ENCODE measurements around the gene CCDC106. TPM values are rescaled to one million over a fixed set of nuclear protein-coding genes. Genes with fewer than 3 reads are reported as not detected.

The CCDC106 gene
- total RNA-seq, 2 experiments from 2014 or later: 12.1 to 13.4 TPM

DNA sequence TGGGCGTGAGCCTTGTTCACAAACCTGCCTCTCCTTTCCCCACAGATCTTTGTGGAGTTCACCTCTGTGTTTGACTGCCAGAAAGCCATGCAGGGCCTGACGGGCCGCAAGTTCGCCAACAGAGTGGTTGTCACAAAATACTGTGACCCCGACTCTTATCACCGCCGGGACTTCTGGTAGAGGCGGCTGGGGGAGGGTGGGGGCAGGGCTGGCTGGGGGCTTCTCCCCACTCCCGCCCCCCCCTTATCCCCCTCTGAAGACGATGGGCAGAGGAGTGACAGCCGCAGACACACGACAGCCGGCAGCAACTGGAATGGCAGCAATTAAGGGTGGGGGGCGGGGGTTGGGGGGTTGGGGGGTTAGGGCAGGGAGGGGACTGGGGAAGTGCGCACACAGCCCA, 25.9 kb downstream of the CCDC106 start:
- Mint-ChIP-seq H3K4me3 (no peak overlapping the region), H3K27ac (peak overlapping the region; percentile 62), H3K36me3 (peaks cover 10% of the 10 kb centered on the region), H3K27me3 (no peaks in the 10 kb centered on the region), H3K4me1 (peaks cover 33% of the 10 kb centered on the region), H3K9me3 (no peaks in the 10 kb centered on the region)
- DNase-seq (no peak), ATAC-seq (ENCODE audit: low read depth) (no peak)
- POLR2A ChIA-PET: interaction anchor here (0.5 kb wide), 1 partner anchor 54 kb away, joined by 3 read pairs; no protein-coding TSS in a partner anchor

DNA sequence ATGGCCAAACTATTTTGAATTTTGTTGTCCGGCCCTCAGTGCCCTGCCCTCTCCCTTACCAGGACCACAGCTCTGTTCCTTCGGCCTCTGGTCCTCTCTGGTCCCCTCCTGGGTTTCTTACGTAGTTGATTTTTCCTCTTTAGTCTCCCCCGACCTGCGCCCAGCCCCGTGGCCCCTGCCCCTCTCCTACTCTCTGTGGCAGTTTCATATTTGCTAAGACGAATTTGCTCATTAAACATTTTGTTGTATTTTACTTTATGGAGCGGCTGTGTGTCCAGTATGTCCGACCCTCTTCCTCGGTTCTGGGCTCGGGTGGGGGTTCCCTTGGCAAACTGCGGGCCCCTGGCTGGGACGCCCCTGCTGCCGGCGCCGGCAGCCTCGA, 26.4 kb downstream of the CCDC106 start:
- H3K9me3 Mint-ChIP-seq: no peaks in the 10 kb centered on the region
- H3K36me3 Mint-ChIP-seq: peaks cover 10% of the 10 kb centered on the region
- H3K27ac Mint-ChIP-seq: peak overlapping the region; percentile 74
- H3K4me3 Mint-ChIP-seq: peak overlapping the region; percentile 62
- POLR2A ChIA-PET: no interaction called here
- DNase-seq (no peak), ATAC-seq (ENCODE audit: low read depth) (no peak)
- peaks cover 34% of the 10 kb centered on the region for H3K4me1 Mint-ChIP-seq
- H3K27me3 Mint-ChIP-seq: no peaks in the 10 kb centered on the region

DNA sequence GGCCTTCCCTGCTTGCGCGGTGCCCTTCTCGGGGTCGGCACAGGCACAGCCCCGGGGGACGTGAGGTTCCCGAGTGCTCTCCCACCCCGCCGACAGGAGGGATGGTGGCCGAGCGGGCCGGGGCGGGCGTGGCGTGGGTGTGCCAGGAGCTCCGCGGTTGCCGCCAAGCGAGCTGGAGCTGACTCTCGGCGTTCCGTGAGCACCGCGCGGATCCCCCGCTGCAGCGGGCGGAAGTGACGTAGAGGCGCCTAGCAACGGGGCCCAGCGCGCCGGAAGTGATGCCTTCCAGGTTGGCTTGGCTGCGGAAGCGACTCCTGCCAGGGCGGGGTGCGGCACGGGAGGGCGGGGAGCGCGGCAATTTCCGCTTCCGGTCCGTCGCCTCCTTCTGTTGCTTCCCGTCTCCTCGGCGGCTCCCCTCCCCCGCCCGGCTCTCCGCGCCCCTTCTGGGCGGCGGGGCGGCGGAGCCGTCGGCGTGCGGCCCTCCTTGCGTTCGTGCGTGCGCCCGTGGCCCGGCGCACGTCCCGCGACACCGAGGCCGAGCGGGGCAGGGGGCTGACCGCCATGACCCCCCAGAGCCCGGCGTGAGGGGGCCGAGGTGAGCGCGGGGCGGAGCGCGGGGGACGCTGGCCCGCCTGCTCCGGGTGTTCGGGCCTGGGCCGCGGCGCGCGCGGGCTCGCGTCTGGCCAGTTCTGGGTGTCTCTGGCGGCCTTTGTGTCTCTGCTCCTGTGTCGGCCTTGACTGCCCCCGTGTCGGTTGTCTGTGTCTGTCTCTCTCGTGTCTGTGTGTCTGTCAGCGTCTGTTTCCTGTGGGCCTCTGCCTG, 27.0 kb downstream of the CCDC106 start, which contains the start of gene EPN1:
EPN1 (plus strand) TSS at position 386 of the 820 bp plus-strand sequence. CDS start 3,402 bp downstream, outside the sequence.
- POLR2A ChIA-PET: no interaction called here

DNA sequence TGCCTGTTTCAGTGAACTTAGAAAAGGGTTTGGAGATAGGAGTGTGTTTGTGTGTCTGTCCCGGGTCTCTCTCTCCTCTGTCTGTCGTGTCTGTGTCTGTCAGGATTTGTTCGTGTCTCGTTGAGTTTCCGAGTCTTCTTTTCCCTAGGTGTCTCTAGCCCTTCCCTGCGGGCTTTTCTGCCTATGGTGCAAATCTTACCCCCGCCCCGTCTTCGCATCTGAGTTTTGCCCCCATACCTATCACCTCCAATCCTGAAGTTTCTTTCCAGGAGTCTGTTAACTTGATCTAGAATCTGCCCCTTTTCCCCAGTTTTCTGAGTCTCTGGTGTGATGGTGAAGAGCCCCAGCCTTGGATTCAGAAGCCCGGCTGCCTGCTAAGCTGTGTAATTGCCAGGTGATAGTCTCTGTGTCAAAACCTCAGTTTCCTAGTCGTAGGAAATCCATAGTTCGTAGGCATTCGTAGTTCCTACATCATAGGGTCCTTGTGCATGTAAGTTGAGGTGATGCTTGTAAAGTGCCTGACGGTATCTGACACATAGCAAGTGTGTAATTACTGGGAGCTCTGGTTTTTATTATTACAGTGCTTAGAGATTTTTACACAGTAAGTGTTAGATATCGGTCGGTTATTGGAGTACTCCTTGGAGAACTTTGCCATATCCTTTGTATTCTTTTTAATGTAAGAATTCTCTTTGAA, 27.8 kb downstream of the CCDC106 start:
- POLR2A ChIA-PET: no interaction called here
- ATAC-seq (ENCODE audit: low read depth): no peak
- Mint-ChIP-seq H3K4me3 (peak overlapping the region; percentile 99), H3K27me3 (no peaks in the 10 kb centered on the region), H3K27ac (peak overlapping the region; percentile 97), H3K9me3 (no peaks in the 10 kb centered on the region), H3K36me3 (peaks cover 13% of the 10 kb centered on the region), H3K4me1 (peaks cover 34% of the 10 kb centered on the region)
- DNase-seq: no peak

More for the DNA sequence above, 27.0 kb downstream of the CCDC106 start, which contains the start of gene EPN1:
- DNase-seq: peak; percentile 96
- Mint-ChIP-seq H3K4me1 (peaks cover 34% of the 10 kb centered on the region), H3K27ac (peak within 1 kb of the TSS; percentile 97), H3K4me3 (peak within 1 kb of the TSS; percentile 99), H3K9me3 (no peaks in the 10 kb centered on the region), H3K27me3 (no peaks in the 10 kb centered on the region), H3K36me3 (peaks cover 13% of the 10 kb centered on the region)
- peak; percentile 93 for ATAC-seq (ENCODE audit: low read depth)

DNA sequence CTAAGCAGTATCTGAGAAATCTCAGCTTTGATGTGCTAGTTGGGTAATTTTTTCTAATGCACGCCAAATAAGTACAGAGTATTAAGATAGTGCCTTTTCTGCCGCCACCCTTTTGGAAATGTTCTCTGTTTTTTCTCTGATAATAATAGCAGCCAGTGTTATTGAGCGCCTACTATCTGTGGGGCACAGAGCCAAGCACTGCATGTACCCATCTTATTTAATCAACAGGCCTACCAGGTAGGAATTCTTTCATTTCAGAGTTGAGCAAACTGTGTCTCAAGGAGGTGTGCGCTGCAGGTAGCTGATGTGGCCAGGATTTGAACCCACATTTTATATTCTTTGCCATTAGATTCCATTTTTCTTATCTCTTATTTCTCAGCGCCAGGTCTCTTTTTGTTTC, 28.4 kb downstream of the CCDC106 start:
- no peaks in the 10 kb centered on the region for H3K27me3 Mint-ChIP-seq
- no peaks in the 10 kb centered on the region for H3K9me3 Mint-ChIP-seq
- peak overlapping the region; percentile 99 for H3K4me3 Mint-ChIP-seq
- H3K36me3 Mint-ChIP-seq: peaks cover 10% of the 10 kb centered on the region
- H3K4me1 Mint-ChIP-seq: peaks cover 31% of the 10 kb centered on the region
- ATAC-seq (ENCODE audit: low read depth): no peak
- H3K27ac Mint-ChIP-seq: peak overlapping the region; percentile 15
- no peak for DNase-seq
- POLR2A ChIA-PET: no interaction called here

DNA sequence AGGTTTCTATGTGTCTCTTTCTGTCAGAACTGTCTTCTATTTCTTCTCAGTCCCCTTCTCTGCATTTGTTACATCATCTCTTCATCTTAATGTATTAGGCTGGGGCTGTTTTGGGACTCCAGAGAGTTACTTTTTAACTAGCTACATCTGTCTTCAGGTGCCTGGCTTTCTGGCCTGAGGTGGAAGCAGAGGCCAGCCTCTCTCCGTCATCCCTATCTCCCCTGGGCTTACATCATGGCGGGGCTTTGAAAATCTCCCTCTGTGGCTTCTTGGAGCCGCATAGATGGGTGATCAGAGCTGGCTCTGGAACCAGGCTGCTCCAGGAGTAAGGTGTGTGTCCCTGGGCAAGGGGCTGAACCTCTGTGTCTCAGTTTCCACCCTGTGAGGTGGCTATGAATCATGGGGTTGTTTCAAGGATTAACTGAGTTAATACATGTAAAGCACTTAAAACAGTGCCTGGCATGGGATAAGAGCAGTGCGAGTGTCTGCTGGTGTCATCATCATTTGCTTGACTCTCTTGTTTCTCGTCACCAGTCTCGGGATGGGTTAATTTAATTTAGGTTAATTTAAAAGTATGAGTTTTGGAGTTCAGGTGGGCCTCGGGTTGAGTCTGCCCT, 29.0 kb downstream of the CCDC106 start:
- ATAC-seq (ENCODE audit: low read depth): no peak
- peaks cover 10% of the 10 kb centered on the region for H3K36me3 Mint-ChIP-seq

DNA sequence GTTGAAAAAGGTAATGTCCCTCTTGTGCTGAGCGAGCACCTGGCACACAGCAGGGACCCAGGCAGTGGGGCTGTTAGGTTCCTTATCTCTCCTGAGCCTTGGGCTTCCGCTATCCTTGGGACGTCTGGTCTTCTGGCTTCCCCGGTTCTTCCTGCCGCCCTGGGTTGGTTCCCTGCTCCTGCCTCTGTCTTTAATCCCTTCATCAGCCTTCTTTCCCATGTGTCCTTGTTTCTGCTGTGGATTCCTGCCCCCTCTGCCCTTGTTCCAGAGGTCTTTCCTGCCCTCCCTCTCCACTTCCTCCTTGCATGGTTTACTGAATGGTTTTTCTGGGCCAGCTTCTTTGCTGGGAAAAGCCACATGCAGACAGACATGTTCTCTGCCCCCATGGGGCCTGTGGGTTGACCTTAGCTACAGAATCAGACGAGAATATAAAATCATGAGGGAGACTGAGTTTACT, 29.6 kb downstream of the CCDC106 start:
- Mint-ChIP-seq H3K27me3 (no peaks in the 10 kb centered on the region), H3K4me3 (peak overlapping the region; percentile 99), H3K27ac (peak overlapping the region; percentile 59), H3K36me3 (peaks cover 10% of the 10 kb centered on the region), H3K4me1 (peaks cover 31% of the 10 kb centered on the region), H3K9me3 (no peaks in the 10 kb centered on the region)
- POLR2A ChIA-PET: no interaction called here
- no peak for DNase-seq
- ATAC-seq (ENCODE audit: low read depth): no peak

More for the DNA sequence above, 29.0 kb downstream of the CCDC106 start:
- POLR2A ChIA-PET: no interaction called here
- Mint-ChIP-seq H3K4me3 (peak overlapping the region; percentile 99), H3K27ac (peak overlapping the region; percentile 15), H3K9me3 (no peaks in the 10 kb centered on the region), H3K27me3 (no peaks in the 10 kb centered on the region), H3K4me1 (peaks cover 31% of the 10 kb centered on the region)
- DNase-seq: no peak

DNA sequence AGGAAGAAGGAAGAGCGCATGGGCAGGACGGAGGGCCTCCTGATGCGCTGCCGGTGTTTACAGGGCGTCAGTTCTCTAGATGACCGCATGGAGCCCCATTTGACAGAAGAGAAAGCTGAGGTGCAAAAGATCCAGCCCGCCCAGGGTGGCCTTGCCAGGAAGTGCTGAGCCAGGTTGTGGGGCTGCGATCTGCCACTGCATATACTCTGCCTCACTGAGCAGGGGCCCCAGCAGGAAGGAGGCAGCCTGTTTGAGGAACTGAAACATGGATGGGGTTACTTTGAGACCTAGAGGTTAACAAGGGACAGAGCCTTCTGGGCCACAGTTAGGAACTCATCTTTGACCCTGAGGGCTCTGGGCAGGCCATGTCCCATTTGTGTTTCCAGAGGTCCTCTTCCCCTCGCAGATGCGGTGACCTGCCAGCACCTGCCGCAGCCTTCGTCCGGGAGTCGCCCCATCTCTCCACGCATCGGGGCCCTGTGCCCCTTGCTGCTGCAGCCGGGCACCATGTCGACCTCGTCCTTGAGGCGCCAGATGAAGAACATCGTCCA, 30.2 kb downstream of the CCDC106 start:
- ATAC-seq (ENCODE audit: low read depth): no peak

DNA sequence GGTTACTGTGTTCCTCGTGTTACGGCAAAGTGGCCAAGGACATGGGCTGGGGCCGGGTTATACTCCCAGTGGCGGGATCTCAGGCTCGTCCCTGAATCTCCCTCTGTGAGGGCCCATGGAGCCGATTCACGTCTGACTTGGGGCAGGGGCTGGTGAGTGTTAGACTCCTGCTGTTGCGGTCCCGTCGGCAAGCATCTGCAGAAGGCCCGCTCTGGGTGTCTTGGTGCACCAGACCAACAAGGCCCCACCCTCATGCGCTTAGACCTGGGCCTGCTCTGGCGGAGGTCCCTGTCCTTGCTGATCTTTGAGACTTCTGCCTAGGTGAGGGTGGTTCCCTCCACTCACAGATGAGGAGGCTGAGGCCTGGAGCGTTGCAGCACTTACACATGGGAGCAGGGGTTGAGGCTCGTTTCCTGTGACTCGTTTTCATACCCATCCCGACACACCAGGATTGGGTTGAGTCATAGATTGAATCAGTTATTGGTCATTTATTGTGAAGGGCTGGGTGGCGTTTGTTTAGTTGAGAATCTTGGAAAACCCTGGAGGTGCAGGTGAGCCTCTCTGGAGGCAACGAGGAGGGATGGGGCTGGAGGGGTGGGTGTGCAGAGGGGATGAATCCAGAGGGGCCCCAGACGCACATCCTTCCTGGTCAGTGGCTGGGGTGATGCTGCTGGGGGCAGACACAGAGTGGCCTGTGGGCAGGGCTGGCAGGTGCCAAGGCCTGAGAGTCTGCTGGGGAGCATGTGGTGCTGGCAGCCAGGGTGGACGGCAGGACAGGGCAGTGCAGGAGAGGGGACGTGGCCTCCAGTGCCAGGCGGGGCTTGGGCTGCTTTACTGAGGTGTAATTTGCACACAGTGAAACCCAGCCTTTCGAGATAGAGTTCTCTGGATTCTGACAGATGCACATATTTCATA, 31.6 kb downstream of the CCDC106 start:
- peaks cover 27% of the 10 kb centered on the region for H3K4me1 Mint-ChIP-seq
- no peak overlapping the region for H3K27ac Mint-ChIP-seq
- ATAC-seq (ENCODE audit: low read depth) (no peak), DNase-seq (no peak)
- H3K4me3 Mint-ChIP-seq: no peak overlapping the region
- no peaks in the 10 kb centered on the region for H3K9me3 Mint-ChIP-seq
- H3K36me3 Mint-ChIP-seq: peaks cover 10% of the 10 kb centered on the region
- POLR2A ChIA-PET: no interaction called here
- H3K27me3 Mint-ChIP-seq: no peaks in the 10 kb centered on the region

More for the DNA sequence above, 30.2 kb downstream of the CCDC106 start:
- Mint-ChIP-seq H3K27me3 (no peaks in the 10 kb centered on the region), H3K4me3 (peak overlapping the region; percentile 3), H3K9me3 (no peaks in the 10 kb centered on the region), H3K27ac (peak overlapping the region; percentile 59), H3K36me3 (peaks cover 10% of the 10 kb centered on the region), H3K4me1 (peaks cover 31% of the 10 kb centered on the region)
- no peak for DNase-seq
- POLR2A ChIA-PET: no interaction called here

DNA sequence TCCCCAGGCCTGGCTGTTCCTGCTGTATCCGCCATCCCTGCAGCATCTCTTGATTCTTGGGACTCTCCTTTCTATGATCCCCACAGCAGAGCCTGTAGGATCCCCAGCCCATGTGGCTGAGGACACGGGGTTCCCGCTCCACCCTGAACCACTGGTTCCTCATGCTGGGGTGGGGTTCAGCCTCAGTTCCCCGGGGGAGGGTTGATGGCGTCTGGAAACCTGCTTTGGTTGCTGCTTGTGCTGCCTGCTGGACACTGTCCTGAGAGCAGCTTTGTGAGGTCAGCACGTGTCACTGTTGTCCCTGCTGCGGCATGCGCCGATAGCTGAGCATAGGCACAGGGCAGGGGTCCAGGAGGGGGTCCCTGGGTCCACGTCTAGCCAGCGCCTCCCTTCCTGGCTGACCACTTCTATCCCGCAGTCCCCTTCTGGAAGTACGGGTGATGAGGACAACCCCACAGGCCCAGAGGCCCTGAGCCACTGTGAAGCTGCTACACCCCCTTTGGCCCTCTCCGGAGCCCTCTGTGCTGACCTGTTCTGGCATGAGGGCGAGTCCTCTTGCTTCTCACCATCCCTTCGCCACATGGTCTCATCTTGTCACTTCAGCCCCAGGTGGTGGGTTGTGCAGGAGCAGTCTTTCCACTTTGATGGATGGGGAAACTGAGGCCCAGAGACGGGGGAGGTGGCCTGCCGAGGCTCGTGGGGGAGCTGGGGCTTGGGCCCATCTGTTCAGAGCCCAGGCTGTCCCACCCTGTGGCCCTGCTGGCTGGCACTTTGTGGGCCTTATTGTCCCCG, 32.5 kb downstream of the CCDC106 start:
- POLR2A ChIA-PET: no interaction called here
- H3K4me1 Mint-ChIP-seq: peaks cover 26% of the 10 kb centered on the region
- H3K27me3 Mint-ChIP-seq: no peaks in the 10 kb centered on the region
- H3K36me3 Mint-ChIP-seq: peaks cover 9% of the 10 kb centered on the region
- no peak for ATAC-seq (ENCODE audit: low read depth)
- no peak overlapping the region for H3K27ac Mint-ChIP-seq
- DNase-seq: no peak
- no peaks in the 10 kb centered on the region for H3K9me3 Mint-ChIP-seq
- H3K4me3 Mint-ChIP-seq: no peak overlapping the region

DNA sequence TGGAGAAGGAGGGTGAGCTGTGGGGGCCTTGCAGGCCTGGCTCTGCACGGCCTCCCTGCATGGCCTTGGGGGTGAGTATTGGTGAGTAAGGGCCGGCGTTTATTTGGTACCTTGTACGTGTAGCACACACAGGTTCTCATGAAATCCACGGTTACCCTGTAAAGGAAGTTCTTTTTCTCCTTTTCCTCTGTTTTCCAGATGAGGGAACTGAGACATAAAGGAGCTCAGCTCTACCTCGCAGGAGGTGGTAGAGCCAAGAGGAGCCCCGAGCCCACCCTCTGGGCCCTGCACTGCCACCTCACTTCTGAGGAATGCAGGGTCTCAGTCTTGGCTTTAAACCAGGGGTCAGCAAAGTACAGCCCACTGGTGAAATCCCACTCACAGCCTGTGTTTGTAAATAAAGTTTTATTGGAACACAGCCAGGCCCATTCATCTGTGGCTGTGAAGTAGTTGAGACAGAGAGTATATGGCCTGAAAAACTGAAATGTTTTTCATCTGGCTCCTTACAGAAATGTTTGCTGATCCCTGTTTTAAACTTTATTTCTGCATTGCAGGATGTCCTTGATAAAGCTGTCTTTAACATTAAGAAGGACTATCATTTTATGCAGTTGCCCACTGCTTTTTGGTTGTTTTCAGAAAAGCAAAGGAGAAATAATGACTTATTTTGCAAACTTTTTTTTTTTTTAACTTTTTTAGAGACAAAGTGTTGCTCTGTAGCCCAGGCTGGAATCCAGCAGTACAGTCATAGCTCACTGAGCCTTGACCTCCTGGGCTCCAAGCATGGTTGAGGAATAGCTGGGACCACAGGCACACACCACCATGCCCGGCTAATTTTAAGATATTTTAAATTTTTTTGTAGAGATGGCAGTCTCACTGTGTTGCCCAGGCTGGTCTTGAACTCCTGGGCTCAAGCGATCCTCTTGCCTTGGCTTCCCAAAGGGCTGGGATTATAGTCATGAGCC, 33.4 kb downstream of the CCDC106 start:
- H3K36me3 Mint-ChIP-seq: peaks cover 8% of the 10 kb centered on the region
- H3K4me3 Mint-ChIP-seq: no peak overlapping the region
- POLR2A ChIA-PET: no interaction called here
- ATAC-seq (ENCODE audit: low read depth) (no peak), DNase-seq (no peak)
- no peaks in the 10 kb centered on the region for H3K27me3 Mint-ChIP-seq
- no peak overlapping the region for H3K27ac Mint-ChIP-seq
- H3K4me1 Mint-ChIP-seq: peaks cover 22% of the 10 kb centered on the region
- H3K9me3 Mint-ChIP-seq: no peaks in the 10 kb centered on the region

Data from activated naive CD8-positive, alpha-beta T cell treated with anti-CD3 and anti-CD28 coated beads, Interleukin-2, amount 10 ng/mL, durations not matched to agents 7 days and 5 days (primary cell).